GM12878 (cell line): ENCODE measurements around the gene DCAF17. TPM values are rescaled to one million over a fixed set of nuclear protein-coding genes. Genes with fewer than 3 reads are reported as not detected.

Experiments
- ATAC-seq: fragments of 200-7000 bp; cut with Tn5 transposase; 3 replicates; pipeline ENCODE4 v1.9.1; 2020; ENCODE audit warnings: mild to moderate bottlenecking, moderate library complexity
- BruUV-seq: library from RNA; stranded (reverse); fragments of 400-500 nt; replicated peaks from 2 replicates; lab custom pipeline; 2021; lab: Mats Ljungman, UMichigan
- CTCF ChIA-PET: fragments of 300-600 bp; sonication (Branson Sonifier 250); formaldehyde crosslinking; extraction: SDS; loops from one replicate; lab custom pipeline; 2021; ENCODE audit warnings: inconsistent platforms; lab: Yijun Ruan, JAX
- POLR2A ChIA-PET: fragments of 350-600 bp; formaldehyde crosslinking; extraction: SDS; loops from one replicate; lab custom pipeline; 2021; ENCODE audit warnings: inconsistent platforms; lab: Charles Lee
- RAD21 ChIA-PET: fragments of 300-600 bp; sonication (Branson Sonifier 250); formaldehyde crosslinking; loops from one replicate; lab custom pipeline; 2023; ENCODE audit warnings: antibody characterized with exemption; ENCODE audit not compliant: unreplicated experiment; lab: Charles Lee
- SMC1A ChIA-PET: fragments of 300-600 bp; sonication (Branson Sonifier 250); formaldehyde crosslinking; loops from one replicate; lab custom pipeline; 2023; ENCODE audit not compliant: unreplicated experiment, uncharacterized antibody; lab: Charles Lee
- DNase-seq: peaks from one replicate; pipeline ENCODE4 v3.0.0-alpha.2; 2011; ENCODE audit warnings: low read depth, low spot score
- FAIRE-seq: peaks from 3 replicates; lab custom pipeline; 2011; peaks lifted over from hg19 to GRCh38; lab: Jason Lieb, UNC
- H2AFZ ChIP-seq: 2 replicates; pipeline ENCODE4 v1.6.0; 2011; ENCODE audit warnings: low read depth, low read length, control low read depth; ENCODE audit not compliant: control insufficient read depth
- H3K27ac ChIP-seq: 2 replicates; pipeline ENCODE4 v1.5.1; 2011; ENCODE audit warnings: control low read depth; ENCODE audit not compliant: control insufficient read depth, insufficient read depth
- H3K27me3 ChIP-seq, 2 experiments: replicated peaks in 1 of 2; 2 replicates each; pipeline versions ENCODE4 v1.6.0 to v1.6.1; 2011; ENCODE audit warnings: low read length in 1 of 2; ENCODE audit not compliant: control insufficient read depth in 2 of 2, insufficient read depth in 2 of 2
- H3K36me3 ChIP-seq, 2 experiments: 2 replicates each; pipeline ENCODE4 v1.5.1; 2011; ENCODE audit warnings: low read length in 1 of 2; ENCODE audit not compliant: control insufficient read depth in 2 of 2, insufficient read depth in 2 of 2
- H3K4me1 ChIP-seq: 2 replicates; pipeline ENCODE4 v1.6.1; 2011; ENCODE audit warnings: mild to moderate bottlenecking, low read length, moderate library complexity, mixed read lengths; ENCODE audit not compliant: control insufficient read depth, insufficient read depth
- H3K4me2 ChIP-seq: 2 replicates; pipeline ENCODE4 v1.6.0; 2011; ENCODE audit warnings: control low read depth; ENCODE audit not compliant: control insufficient read depth, insufficient read depth
- H3K4me3 ChIP-seq: fragments of 200-600 bp; sonication (generic); 2 replicates; pipeline ENCODE4 v1.5.1; 2016
- H3K79me2 ChIP-seq: 2 replicates; pipeline ENCODE4 v1.6.0; 2011; ENCODE audit warnings: low read length; ENCODE audit not compliant: control insufficient read depth, insufficient read depth
- H3K9ac ChIP-seq: 2 replicates; pipeline ENCODE4 v1.8.0; 2011; ENCODE audit warnings: low read length, control low read depth, mixed read lengths; ENCODE audit not compliant: control insufficient read depth, insufficient read depth
- H3K9me3 ChIP-seq: replicated peaks from 3 replicates; pipeline ENCODE4 v1.5.1; 2011; ENCODE audit warnings: mild to moderate bottlenecking, low read length; ENCODE audit not compliant: control insufficient read depth, insufficient read depth
- H4K20me1 ChIP-seq: 2 replicates; pipeline ENCODE4 v1.6.0; 2011; ENCODE audit not compliant: control insufficient read depth, insufficient read depth
- CEBPZ ChIP-seq: fragments of 150-350 bp; IDR thresholded peaks from 2 replicates; pipeline ENCODE4 v1.6.1; 2016; ENCODE audit warnings: low read depth, low read length
- TAF1 ChIP-seq: IDR thresholded peaks from 2 replicates; pipeline ENCODE4 v1.6.1; 2011; ENCODE audit warnings: mild to moderate bottlenecking, low read depth, low read length, borderline replicate concordance
- TBL1XR1 ChIP-seq: IDR thresholded peaks from 2 replicates; pipeline ENCODE4 v1.6.1; 2012; ENCODE audit warnings: low read depth, low read length, improper control_type of control experiment
- WGBS: methylation state at CpG from one replicate; pipeline ENCODE4 v1.1.6; 2016; ENCODE audit warnings: low lambda C conversion rate; ENCODE audit not compliant: insufficient replicate concordance, insufficient coverage; ENCODE audit errors: missing lambda C conversion rate; 5-methylcytosine and 5-hydroxymethylcytosine counted together
- in situ Hi-C: fragments of 300-500 bp; cut with MboI; formaldehyde crosslinking; loops from 9 replicates; pipeline ENCODE4 v1.14.3; 2018; ENCODE audit warnings: mixed read lengths
- intact Hi-C: fragments of 100-400 bp; cut with micrococcal nuclease; formaldehyde crosslinking; loops from one replicate; pipeline ENCODE4 v1.14.2; 2022; ENCODE audit not compliant: unreplicated experiment
- polyA plus RNA-seq, 11 experiments: library from polyadenylated mRNA; depleted of rRNA in 4 of 11; unstranded in 6 of 11; stranded (reverse) in 5 of 11; fragments of >200 nt; fragmentation: Nextera tagmentation in 4 of 11; fragmentation: Illumina TruSeq in 1 of 11; extraction: Ambion mirVana in 4 of 11; extraction: Trizol in 1 of 11; gene quantifications; 1 replicate in 1 of 11; 2 replicates in 10 of 11; pipeline versions ENCODE4 v1.2.1 to v1.2.3, GENCODE V29; 2011 to 2016; ENCODE audit warnings: inconsistent platforms in 2 of 11, missing spikeins in 2 of 11, low read depth in 1 of 11
- total RNA-seq, 4 experiments: library from RNA; depleted of rRNA in 3 of 4; stranded (reverse); fragments of >200 nt in 3 of 4; fragmentation: Illumina TruSeq in 1 of 4; extraction: Trizol in 1 of 4; gene quantifications; 2 replicates each; pipeline versions ENCODE4 v1.2.1 to v1.2.3, GENCODE V29; 2013 to 2021
- TF ChIP-seq, protein P1 (sequence below): fragments of 450-650 bp; IDR thresholded peaks from 2 replicates; pipeline ENCODE4 v1.6.1; 2016; ENCODE audit warnings: mild to moderate bottlenecking, moderate library complexity, borderline replicate concordance

The DCAF17 gene
- total and polyA plus RNA-seq, 10 of the 15 experiments (the other 5 are each of a cell fraction or from before 2014, with no cell fraction given): 5.2 to 32.9 (median 23.4) TPM

DNA sequence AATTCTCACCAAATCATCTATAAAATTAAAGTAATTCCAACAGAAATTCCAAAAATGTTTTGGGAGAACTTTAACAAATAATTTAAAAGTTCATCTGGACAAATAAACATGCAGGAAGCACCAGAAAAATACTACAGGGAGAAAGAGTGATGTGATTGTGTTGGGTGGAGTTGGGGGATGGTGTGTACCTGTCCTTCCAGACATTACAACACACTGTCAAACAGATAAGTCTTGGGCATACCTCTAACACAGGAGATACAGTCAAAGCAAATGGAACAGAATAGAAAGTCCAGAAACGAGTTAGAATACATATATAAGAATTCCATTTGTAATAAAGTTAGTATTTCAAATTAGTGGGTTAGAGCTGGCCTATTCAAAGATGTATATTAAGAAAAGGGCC lies 22.8 kb upstream of the DCAF17 start:
- RAD21 ChIA-PET: interaction anchor here (1.0 to 7.0 kb wide), 12 partner anchors 12 to 400 kb away, joined by 3 to 208 read pairs (median 6); no protein-coding TSS in a partner anchor

More for the DNA sequence above, 22.8 kb upstream of the DCAF17 start:
- SMC1A ChIA-PET: interaction anchor here (0.6 to 8.3 kb wide), 15 partner anchors 11 to 255 kb away, joined by 3 to 273 read pairs (median 9); partner anchors contain the start of gene METTL8
- Histone ChIP-seq H3K9me3 (peaks cover 8% of the 10 kb centered on the region), H3K27me3 (no peaks in the 10 kb centered on the region), H3K4me1 (peaks cover 58% of the 10 kb centered on the region), H3K4me3 (no peak overlapping the region), H4K20me1 (no peaks in the 10 kb centered on the region), H3K4me2 (no peak overlapping the region), H3K36me3 (peaks cover 0 to 10% of the 10 kb centered on the region in 2 experiments; a peak in 3 of 4 replicates), H3K9ac (no peak overlapping the region), H3K27ac (peak overlapping the region; percentile 40; the same call in 1 of the 2 replicates), H3K79me2 (peaks cover 85% of the 10 kb centered on the region), H2AFZ (no peak overlapping the region)
- in situ Hi-C loops (no loop called here), intact Hi-C loops (no loop called here)
- CTCF ChIA-PET: interaction anchor here (1.0 to 6.3 kb wide), 9 partner anchors 9 to 439 kb away, joined by 3 to 29 read pairs (median 7); no protein-coding TSS in a partner anchor
- no TSS peak for BruUV-seq
- FAIRE-seq (no peak), ATAC-seq (no peak), DNase-seq (no peak)
- 95% methylated on average over 1 of the region's 1 CpG for WGBS
- TF ChIP-seq TBL1XR1 (no peak), CEBPZ (no peak), TAF1 (no peak)
- TF ChIP-seq, protein P1, sequence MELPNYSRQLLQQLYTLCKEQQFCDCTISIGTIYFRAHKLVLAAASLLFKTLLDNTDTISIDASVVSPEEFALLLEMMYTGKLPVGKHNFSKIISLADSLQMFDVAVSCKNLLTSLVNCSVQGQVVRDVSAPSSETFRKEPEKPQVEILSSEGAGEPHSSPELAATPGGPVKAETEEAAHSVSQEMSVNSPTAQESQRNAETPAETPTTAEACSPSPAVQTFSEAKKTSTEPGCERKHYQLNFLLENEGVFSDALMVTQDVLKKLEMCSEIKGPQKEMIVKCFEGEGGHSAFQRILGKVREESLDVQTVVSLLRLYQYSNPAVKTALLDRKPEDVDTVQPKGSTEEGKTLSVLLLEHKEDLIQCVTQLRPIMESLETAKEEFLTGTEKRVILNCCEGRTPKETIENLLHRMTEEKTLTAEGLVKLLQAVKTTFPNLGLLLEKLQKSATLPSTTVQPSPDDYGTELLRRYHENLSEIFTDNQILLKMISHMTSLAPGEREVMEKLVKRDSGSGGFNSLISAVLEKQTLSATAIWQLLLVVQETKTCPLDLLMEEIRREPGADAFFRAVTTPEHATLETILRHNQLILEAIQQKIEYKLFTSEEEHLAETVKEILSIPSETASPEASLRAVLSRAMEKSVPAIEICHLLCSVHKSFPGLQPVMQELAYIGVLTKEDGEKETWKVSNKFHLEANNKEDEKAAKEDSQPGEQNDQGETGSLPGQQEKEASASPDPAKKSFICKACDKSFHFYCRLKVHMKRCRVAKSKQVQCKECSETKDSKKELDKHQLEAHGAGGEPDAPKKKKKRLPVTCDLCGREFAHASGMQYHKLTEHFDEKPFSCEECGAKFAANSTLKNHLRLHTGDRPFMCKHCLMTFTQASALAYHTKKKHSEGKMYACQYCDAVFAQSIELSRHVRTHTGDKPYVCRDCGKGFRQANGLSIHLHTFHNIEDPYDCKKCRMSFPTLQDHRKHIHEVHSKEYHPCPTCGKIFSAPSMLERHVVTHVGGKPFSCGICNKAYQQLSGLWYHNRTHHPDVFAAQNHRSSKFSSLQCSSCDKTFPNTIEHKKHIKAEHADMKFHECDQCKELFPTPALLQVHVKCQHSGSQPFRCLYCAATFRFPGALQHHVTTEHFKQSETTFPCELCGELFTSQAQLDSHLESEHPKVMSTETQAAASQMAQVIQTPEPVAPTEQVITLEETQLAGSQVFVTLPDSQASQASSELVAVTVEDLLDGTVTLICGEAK: 0 out of 2 replicates have a peak, but pooled peaks have one; percentile 21
- POLR2A ChIA-PET: interaction anchor here (0.6 to 7.0 kb wide), 7 partner anchors 8 to 89 kb away, joined by 3 to 168 read pairs (median 5); no protein-coding TSS in a partner anchor
